Hematopoietic multipotent progenitor cell (in vitro differentiated cells): ENCODE measurements around the gene MYCBPAP. TPM values are rescaled to one million over a fixed set of nuclear protein-coding genes. Genes with fewer than 3 reads are reported as not detected.
A peak's percentile ranks its signal among the peaks of the same experiment; 100 is the strongest.

Experiments
- DNase-seq, 3 donors: peaks; one replicate each; pipeline ENCODE4 v3.0.0-alpha.2; 2011 to 2015; ENCODE audit warnings: low read depth in 2 of 3, low spot score in 2 of 3
- total RNA-seq: library from RNA; depleted of rRNA; stranded (reverse); fragments of >200 nt; gene quantifications from one replicate; pipeline ENCODE4 v1.2.3, GENCODE V29; 2012

Gene MYCBPAP, protein sequence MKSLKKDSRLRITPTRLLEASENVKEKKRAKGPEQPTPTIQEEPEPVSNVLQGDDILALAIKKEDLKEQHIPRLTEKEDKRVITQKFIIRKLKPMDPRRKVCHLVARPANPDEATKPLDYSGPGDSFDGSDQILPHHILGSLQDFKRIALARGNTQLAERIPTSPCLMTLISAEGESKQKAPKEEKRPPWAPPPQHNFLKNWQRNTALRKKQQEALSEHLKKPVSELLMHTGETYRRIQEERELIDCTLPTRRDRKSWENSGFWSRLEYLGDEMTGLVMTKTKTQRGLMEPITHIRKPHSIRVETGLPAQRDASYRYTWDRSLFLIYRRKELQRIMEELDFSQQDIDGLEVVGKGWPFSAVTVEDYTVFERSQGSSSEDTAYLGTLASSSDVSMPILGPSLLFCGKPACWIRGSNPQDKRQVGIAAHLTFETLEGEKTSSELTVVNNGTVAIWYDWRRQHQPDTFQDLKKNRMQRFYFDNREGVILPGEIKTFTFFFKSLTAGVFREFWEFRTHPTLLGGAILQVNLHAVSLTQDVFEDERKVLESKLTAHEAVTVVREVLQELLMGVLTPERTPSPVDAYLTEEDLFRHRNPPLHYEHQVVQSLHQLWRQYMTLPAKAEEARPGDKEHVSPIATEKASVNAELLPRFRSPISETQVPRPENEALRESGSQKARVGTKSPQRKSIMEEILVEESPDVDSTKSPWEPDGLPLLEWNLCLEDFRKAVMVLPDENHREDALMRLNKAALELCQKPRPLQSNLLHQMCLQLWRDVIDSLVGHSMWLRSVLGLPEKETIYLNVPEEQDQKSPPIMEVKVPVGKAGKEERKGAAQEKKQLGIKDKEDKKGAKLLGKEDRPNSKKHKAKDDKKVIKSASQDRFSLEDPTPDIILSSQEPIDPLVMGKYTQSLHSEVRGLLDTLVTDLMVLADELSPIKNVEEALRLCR
- 5.4 TPM for total RNA-seq

DNA sequence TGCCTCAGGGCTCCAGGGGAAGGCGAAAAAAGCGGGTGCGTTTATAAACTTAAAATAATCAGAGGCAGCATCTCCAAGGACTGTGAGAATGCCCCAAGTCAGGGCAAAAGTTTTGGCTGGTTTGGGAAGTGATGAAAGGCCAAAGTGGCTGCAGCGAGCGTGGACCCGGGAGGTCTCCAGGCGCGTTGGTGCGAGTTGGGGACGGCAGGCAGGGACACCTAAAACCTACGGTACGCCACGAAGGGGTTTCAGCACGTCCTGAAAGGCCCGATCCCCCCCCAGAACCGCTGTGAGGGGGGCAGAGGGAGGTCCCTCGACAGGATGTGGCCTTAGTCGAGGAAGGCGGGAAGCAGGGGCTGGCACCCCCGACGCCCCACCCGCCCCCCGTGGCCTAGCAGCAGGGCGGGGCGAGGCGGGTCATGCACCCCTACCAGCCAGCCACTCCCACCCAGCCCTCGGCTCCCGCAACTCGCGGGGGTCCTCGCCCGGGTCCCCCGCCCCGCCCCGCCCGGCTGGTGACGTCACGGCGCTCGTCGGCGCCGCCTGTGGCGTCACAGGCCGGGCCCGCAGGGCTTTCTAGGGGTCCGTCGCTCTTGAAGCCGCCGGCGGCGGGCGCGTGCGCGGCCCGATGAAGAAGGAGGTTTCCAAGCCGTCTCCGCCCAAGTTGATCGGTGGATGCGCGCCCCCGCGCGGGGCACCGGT lies at the start of gene MYCBPAP:
TSS of gene MYCBPAP (plus strand) at position 569 of the 702 bp plus-strand sequence. CDS start 236 bp downstream, outside the sequence.
- DNase-seq: peak; percentile 69 to 90 (median 90)

DNA sequence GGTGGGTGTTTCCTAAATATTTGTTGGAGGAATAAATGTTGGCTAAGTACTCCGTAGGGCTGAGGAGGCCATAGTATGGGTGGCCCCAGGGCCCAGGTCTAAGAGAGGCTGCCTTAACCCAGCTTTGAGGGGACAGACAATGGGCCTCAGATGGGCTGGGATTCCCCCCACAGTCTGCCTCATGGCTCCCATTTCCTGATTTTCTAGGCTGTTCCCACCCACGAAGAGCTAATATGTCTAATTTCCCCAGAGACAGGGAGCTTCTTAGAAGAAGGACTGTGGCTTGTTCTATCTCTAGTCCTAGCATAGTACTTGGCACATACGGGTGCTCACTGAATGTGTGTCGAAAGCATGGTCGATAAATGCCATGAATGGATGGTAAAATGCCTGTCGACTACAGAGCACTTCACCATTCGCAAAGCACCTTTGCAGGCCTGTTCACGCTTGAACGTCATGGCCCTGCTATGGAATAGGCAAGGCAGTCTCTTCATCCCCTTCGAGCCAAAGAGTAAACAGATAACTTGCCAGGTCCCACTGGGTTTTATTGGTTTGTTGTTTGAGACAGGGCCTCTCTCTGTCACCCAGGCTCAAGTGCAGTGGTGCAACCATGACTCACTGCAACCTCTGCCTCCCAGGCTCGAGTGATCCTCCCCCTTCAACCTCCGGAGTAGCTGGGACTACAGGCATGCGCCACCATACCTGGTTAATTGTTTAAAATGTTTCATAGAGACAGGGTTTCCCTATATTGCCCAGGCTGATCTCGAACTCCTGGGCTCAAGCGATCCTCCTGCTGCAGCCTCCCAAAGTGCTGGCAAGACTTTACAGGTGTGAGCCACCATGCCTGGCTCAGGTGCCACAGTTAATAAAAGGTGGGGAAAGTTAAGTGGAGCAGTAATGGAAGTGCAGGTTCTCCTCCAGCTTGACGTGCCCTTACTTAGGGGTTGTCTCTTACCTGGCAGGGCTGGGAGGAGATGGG lies 49.2 kb upstream of the MYCBPAP start:
- no peak for DNase-seq

DNA sequence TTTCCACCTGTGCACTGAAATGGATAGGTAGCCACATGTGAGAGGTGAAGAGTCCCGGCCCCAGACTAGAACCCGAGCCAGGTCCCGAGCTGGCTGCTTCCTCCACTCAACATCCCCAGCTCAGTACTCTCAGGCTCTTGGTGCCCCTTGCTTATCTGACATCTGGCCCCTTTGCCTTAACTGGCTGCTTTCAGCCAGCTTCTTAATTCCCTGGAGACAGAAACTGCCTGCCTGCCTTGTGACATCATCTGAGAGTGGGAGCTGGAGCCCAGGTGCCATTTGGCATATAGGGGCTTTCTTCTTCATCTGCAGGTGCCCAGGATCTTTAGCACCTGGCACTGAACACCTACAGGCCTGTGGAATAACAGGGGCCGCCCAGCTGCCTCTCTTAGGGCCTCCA lies 48.5 kb upstream of the MYCBPAP start:
- DNase-seq: no peak

DNA sequence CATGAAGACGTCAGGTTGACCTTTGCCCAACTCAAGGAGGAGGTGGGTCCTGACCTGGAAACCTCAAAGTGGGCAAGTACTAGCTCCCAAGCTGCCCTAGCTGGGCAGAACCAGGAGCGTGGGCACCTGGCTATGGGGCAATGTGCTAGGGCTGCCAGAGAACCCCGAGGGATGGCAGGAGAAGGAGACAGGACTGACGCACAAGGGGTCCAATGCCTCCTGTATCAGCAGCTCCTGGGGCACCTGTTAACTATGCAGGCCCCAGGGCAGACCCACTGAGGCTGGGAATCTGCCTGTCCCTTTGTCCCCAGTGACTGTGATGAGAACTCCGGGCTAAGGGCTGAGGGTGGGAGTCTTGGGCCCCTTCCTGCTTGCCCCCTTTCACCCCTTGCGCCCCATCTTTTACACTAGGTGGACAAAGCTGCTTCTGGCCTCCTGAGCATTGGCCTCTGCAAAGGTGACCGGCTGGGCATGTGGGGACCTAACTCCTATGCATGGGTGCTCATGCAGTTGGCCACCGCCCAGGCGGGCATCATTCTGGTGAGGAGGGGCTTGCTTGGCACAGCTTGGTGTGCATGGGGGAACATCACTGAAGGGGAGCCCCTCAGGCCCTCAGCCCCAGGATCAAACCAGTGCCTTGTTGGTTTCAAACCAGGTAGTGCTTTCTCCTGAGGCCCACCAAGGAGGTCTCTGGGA lies 47.3 kb upstream of the MYCBPAP start:
- no peak for DNase-seq

DNA sequence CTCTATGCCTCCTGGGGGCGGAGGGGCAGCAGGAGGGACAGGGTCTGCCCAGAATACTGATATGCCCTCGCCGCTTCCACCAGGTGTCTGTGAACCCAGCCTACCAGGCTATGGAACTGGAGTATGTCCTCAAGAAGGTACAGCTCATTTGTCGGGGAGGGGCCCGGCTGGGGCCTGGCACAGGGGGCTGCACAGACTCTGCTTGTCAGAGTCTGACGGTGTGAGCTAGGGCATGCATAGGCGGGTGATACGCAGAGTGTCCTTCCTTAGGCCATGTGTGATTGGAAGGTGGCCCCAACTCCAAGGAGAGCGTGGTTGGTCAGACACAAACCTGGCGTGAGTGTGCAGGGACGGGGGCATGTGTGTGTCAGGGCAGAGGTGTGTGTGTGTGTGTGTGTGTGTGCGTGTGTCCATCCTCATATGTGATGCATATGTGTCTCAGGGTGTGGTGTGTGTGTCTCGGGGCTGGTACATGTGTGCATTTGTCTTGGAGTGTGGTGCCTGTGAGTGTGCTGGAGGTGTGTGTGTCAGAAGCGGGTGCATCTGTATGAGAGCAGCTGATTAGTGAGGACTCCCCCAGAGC lies 46.6 kb upstream of the MYCBPAP start:
- DNase-seq: no peak

DNA sequence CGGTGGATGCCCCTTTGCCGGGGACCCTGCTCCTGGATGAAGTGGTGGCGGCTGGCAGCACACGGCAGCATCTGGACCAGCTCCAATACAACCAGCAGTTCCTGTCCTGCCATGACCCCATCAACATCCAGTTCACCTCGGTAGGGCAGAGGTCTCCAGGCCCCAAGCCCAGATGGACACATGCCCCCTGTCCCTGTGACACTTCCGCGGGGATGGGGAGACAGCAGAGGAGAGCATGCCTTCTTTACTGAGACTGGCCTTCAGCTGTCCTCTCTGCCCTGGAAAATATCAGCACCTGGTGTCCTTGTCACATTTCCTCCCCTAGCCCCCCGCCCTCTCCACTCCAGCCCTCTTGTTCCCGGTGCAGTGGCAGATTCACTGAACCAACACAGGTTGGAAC lies 45.8 kb upstream of the MYCBPAP start:
- no peak for DNase-seq

DNA sequence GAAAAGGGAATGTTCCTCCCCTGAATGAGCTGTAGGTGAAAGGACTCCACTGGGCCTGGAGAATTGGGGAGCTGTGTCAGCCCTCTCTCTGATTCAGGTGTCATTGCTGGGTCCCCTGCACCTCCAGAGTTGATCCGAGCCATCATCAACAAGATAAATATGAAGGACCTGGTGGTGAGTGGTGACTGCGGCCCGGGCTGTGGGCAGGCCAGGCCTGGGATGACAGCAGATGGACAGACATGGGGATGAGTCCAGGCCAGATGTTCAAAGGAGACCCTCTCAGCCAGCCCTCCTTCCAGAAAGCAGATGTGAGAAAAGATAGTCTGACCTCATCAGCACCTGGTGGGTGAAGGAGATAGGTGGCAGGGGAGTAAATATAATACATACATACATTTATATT lies 44.1 kb upstream of the MYCBPAP start:
- DNase-seq: no peak

DNA sequence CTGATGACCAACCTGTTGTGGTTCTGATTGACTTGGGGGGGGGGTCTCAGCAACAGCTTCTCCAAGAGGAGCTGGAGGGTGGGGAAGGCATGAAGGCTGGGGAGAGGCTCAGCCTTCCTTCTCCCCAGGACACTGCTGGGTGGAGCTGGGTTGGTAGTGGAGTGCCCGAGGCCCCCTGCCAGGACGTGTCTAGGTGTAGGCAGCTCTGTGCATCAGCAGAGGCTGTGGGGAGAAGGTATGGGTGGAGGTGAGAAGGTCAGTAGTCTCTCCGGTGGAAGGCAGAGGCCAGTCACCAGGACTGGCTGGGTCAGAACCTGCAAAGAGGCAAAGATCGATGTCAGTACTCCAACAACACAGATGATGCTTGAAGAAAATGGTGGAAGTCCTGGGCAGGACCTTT lies 43.5 kb upstream of the MYCBPAP start:
- no peak for DNase-seq

DNA sequence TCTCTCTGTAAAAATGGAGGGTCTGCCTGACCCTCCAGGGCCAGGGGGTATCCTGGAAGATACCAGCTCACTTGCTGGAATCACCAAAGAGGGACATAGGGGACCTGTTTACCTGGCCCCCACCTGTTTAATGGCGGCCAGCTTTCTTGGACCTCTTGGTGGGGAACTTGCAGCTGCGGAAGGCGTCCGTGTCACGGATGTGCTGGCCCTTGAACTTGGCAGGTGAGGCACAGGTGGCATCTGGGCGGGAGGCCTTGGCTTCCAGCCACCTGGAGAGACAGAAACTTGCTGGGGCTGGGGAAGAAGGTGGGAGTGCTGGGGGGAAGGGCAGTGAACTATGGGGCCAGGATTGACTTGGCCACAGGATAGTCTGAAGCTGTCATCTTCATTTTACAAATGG lies 43.1 kb upstream of the MYCBPAP start:
- DNase-seq: no peak

DNA sequence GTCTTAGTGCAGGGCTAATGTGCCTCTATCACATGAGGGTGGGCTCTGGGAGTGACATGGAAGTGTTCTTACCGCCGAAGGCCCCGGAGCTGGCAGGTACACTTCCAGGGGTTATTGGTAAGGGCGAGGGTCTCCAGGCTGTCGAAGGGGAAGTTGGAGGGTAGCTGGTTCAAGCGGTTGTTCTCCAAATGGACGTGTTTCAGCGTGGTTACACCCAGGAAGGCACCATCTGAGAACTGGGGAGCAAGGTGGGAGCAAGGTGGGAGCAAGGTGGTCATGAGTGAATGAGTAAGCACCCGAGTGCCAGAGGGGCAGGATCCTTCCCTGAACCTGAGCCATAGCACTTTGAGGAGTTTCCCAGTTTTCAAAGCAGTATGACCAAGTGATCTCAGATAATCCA lies 42.6 kb upstream of the MYCBPAP start:
- no peak for DNase-seq

DNA sequence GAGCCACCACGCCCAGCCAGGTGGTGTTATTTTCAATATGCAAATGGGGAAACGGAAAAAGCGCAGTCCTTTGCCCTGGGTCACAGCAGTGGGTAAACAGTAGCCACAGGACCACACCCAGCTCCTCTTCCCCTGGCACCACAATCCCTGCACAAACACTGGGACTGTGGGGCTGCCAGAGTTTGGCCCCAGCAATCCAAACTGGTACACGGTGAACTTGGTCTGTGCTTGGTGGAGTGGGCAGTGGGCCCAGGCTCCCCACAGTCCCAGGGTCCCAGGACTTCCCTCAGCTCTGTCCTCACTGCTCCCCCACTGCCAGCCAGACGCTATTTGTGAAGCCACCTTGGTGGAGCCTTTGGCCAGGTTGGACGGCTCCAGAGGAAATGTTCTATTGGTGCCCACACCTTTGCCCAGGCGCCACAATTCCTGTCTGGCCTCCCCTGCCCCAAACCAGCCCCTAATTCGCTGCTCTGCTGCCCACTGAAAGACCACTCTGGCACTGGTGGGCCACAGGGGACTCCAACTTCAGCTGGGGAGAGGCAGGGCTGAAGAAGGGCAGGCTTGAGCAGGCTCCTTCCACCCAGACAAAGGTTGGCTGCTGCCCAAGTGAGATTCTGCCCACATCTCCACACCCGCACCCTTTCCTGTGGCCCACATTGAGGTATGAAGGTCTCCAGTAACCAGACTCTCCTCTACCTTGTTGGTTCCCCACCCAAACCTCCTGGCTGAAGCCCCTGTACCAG lies 41.7 kb upstream of the MYCBPAP start:
- DNase-seq: no peak

DNA sequence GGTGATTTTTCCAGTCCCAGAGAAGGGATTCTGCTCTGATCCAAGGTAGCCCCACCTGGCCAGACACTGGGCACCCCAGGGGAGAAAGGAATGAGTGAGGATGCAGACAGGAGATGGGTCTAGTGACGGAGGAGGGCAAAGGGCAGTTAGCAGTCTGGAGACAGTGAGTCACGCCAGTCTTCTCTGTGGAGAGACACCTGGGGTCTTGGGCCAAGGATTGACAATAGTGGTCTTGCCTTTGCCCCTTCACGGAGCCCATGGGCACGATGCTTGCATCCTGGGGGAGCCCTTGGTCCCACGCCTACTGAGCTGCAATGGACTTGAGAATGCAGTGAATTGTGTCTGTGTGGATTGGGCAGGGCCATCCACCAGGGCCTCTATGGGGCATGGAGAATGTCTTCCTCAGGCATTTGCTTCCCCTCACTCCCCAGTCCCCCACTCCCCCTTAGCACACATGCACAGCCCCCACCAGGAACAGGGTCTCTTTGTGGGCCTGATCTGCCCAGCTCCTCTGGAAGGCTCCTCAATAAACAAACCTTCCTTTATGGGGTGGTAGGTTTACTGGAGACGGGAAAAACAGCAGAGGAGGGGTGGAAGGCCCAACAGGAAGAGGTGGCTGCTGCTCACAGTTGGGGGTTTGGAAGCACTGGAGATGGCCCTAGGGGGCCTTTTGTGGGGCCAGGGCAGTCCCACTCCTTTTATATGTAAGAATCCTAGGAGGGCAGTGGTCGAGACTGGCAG lies 41.0 kb upstream of the MYCBPAP start:
- no peak for DNase-seq

DNA sequence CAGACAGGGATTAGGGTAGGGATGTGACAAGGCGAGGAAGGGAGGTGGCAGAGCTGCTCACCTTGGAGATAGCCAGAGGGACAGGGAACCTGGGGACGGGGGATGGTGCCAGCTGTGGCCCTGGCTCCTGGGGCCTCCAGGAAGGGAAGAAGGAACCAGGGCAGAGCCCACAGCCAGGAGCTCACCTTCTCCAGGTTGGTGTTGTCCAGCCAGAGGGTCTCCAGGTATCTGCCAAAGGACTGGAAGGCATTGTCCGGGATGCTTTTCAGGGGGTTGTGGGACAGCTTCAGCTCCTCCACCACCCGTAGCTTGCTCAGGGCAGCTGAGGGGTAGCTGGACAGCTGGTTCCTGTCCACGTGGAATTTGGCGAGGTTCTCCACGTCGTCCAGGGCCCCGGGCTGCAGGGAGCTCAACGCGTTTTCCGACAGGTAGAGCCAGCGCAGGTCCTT lies 40.4 kb upstream of the MYCBPAP start:
- DNase-seq: no peak

DNA sequence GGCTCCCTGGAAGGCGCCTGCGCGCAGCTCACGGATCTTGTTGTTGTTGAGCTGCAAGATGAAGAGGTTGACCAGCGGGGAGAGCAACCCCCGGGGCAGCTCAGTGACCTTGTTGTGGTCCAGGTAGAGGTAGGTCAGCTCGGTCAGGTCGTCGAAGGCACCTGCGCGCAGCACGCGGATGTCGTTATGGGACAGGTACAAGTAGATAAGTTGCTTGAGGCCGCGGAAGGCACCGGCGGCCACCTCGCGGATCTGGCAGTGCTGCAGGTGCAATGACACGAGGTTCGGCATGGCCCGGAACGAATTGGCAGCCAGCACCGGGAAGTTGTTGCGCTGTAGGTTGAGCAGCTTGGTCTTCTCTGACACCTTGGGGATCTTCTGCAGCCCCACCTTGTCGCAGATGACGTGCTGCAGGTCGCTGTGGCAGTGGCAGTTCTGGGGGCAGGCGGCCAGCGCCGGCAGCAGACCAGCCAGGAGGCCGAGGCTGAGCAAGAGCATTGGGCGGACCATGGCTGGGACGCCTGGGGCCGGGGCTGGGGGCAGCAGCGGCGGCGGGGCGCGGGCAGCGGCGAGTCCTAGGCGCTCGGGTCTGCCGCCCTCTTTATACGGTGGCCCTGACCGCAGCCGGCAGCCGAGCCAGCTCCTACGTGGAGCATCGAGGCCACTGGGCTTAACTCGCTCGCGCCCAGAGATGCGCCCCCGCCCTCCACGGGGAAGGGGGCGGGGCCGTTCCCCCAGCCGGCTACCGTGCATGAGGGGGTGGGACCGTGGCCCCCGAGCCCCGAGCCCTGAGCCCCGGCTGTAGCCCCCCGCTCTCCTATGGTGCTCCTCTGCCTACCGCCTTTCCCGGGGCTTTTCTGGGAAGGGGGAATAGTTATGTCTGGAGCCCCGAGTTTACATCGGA lies 39.7 kb upstream of the MYCBPAP start, which contains the start of gene CHAD:
TSS of gene CHAD (minus strand) at position 577 of the 904 bp plus-strand sequence. CDS start at position 510, 67 bp downstream.
- DNase-seq: peak in 1 of 3 donors; percentile 33

DNA sequence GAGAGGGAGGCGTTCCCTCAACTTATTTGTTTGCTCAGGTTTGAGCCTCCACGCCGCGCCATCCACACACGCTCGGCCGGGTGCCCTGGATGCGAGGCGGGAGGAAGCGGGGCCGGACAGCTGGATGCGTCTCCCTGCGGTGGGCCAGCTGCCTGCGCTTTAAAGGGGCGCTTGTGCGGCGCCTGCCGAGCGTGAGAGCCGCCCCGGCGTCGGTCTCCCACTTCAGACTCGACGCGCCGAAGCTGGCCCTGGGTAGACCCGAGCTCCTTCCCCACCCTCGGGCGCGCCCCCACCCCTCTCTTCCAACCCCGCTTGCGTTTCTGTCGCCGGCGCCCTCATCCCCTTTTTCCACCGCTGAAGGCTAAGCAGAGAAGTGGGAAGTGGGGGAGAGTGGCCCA lies 39.0 kb upstream of the MYCBPAP start:
- DNase-seq: no peak

DNA sequence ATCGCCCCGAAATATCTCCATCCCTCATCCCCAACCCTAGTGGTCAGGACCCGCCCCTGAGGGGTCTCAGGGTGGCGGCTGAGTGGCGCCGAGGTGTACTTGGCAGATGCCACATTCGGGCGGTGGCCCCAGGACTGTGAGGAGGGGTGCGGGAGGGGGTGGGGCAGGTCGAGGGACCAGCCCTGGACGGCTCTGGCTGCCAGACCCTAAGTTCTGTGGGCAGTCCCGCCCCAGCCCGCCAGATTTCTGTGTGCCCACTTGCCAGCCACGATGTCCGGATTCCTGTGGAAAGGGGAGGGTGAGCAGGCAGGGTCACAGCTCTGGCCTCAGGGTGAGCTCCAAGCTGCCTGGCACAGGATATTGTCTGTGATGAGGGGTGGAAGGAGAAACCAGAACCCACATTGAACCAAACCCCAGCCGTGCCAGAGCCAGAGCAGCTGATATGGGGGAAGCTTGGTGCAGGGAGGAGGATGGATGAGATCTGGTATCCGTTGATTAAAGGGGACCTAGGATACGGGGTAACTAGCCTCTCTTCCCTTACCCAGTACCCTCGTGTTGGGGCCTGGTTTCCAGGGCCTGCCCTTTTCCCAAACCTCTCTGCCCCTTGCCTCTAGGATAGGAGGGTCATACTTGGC lies 38.5 kb upstream of the MYCBPAP start:
- no peak for DNase-seq
